HepG2 (cell line): ENCODE data around the gene GMEB1. TPM values are rescaled to one million over a fixed set of nuclear protein-coding genes. Genes with fewer than 3 reads are reported as not detected.
A peak's percentile ranks its signal among the peaks of the same experiment; 100 is the strongest.

Source experiments
- ATAC-seq: fragments of 200-7000 bp; cut with Tn5 transposase; 3 replicates; pipeline ENCODE4 v1.9.1; 2020; ENCODE audit warnings: mild to moderate bottlenecking, moderate library complexity
- BruUV-seq: library from RNA; stranded (reverse); fragments of 400-500 nt; replicated peaks from 2 replicates; lab custom pipeline; 2021; lab: Mats Ljungman, UMichigan
- CTCF ChIA-PET: fragments of 300-600 bp; formaldehyde crosslinking; extraction: SDS; loops from one replicate; lab custom pipeline; 2021; ENCODE audit warnings: low total read pairs, inconsistent platforms, low intra/inter-chr PET ratio; lab: Yijun Ruan, JAX
- POLR2A ChIA-PET: fragments of 350-600 bp; sonication (Branson Sonifier 250); formaldehyde crosslinking; loops from one replicate; lab custom pipeline; 2020; ENCODE audit warnings: antibody characterized with exemption, inconsistent platforms; lab: Yijun Ruan, JAX
- DNase-seq: peaks from one replicate; pipeline ENCODE4 v3.0.0-alpha.2; 2015; ENCODE audit warnings: low spot score
- FAIRE-seq: peaks from 3 replicates; lab custom pipeline; 2011; peaks lifted over from hg19 to GRCh38; lab: Jason Lieb, UNC
- H2AFZ ChIP-seq: one replicate; pipeline ENCODE4 v1.6.1; 2011; ENCODE audit warnings: low read length, inconsistent platforms
- H3K27ac ChIP-seq: fragments of 300-600 bp; 3 replicates; pipeline ENCODE4 v1.8.0; 2011; ENCODE audit warnings: mixed run types, mild to moderate bottlenecking, mixed read lengths, low read length, inconsistent platforms; ENCODE audit not compliant: insufficient read depth; ENCODE audit errors: extremely low read length
- H3K27me3 ChIP-seq, 2 experiments: fragments of 200-600 bp in 1 of 2; 2 replicates in 1 of 2; 3 replicates in 1 of 2; pipeline versions ENCODE4 v1.6.0 to v1.8.0; 2011; ENCODE audit warnings: low read length in 2 of 2, mild to moderate bottlenecking in 2 of 2, moderate library complexity in 2 of 2, inconsistent platforms in 1 of 2; ENCODE audit not compliant: insufficient read depth in 2 of 2, control insufficient read depth in 1 of 2
- H3K36me3 ChIP-seq, 2 experiments: fragments of 200-600 bp in 1 of 2; replicated peaks in 1 of 2; 2 replicates in 1 of 2; 3 replicates in 1 of 2; pipeline versions ENCODE4 v1.5.1 to v1.8.0; 2011; ENCODE audit warnings: low read length in 2 of 2, inconsistent platforms in 1 of 2; ENCODE audit not compliant: insufficient read depth in 2 of 2, control insufficient read depth in 1 of 2
- H3K4me1 ChIP-seq: 2 replicates; pipeline ENCODE4 v1.5.1; 2012; ENCODE audit warnings: low read length, inconsistent platforms; ENCODE audit not compliant: insufficient read depth
- H3K4me2 ChIP-seq: 2 replicates; pipeline ENCODE4 v1.6.0; 2011; ENCODE audit warnings: low read depth, low read length, inconsistent platforms
- H3K4me3 ChIP-seq, 3 experiments: fragments of 200-600 bp in 1 of 3; sonication (generic), shearing (Covaris generic) in 1 of 3; replicated peaks in 1 of 3; 2 replicates each; pipeline ENCODE4 v1.5.1; 2011 to 2016; ENCODE audit warnings: low read length in 3 of 3, inconsistent platforms in 2 of 3, low read depth in 2 of 3, mild to moderate bottlenecking in 2 of 3, control low read depth in 1 of 3, mixed read lengths in 1 of 3; ENCODE audit not compliant: insufficient read depth in 1 of 3
- H3K79me2 ChIP-seq: one replicate; pipeline ENCODE4 v1.6.1; 2011; ENCODE audit warnings: low read length, inconsistent platforms; ENCODE audit not compliant: insufficient read depth
- H3K9ac ChIP-seq: 2 replicates; pipeline ENCODE4 v1.6.0; 2011; ENCODE audit warnings: mild to moderate bottlenecking, low read depth, low read length, inconsistent platforms; ENCODE audit not compliant: insufficient read depth
- H3K9me3 ChIP-seq: 2 replicates; pipeline ENCODE4 v1.5.1; 2012; ENCODE audit warnings: mild to moderate bottlenecking, low read length
- H4K20me1 ChIP-seq: 2 replicates; pipeline ENCODE4 v1.6.0; 2011; ENCODE audit warnings: inconsistent platforms, mild to moderate bottlenecking, low read length, moderate library complexity; ENCODE audit not compliant: insufficient read depth
- AHDC1 ChIP-seq: sonication (generic); formaldehyde crosslinking; IDR thresholded peaks from 2 replicates; pipeline ENCODE4 v1.5.1; 2020; ENCODE audit warnings: mild to moderate bottlenecking, missing genetic modification reagents, borderline replicate concordance
- ATF7 ChIP-seq, 2 experiments: fragments of 450-650 bp in 1 of 2; sonication (generic) in 1 of 2; formaldehyde crosslinking in 1 of 2; IDR thresholded peaks; 2 replicates each; pipeline versions ENCODE4 v1.4.0 to v1.6.1; 2016 to 2020; ENCODE audit warnings: antibody characterized with exemption in 1 of 2, mild to moderate bottlenecking in 1 of 2, missing genetic modification reagents in 1 of 2
- MLX ChIP-seq: IDR thresholded peaks from 2 replicates; pipeline ENCODE4 v1.6.1; 2016
- NR3C1 ChIP-seq: sonication (generic); formaldehyde crosslinking; IDR thresholded peaks from 2 replicates; pipeline ENCODE4 v1.4.0; 2020; ENCODE audit warnings: missing genetic modification reagents
- PHF8 ChIP-seq: sonication (generic); formaldehyde crosslinking; IDR thresholded peaks from 2 replicates; pipeline ENCODE4 v1.5.0; 2020; ENCODE audit warnings: missing genetic modification reagents
- POGK ChIP-seq: sonication (generic); formaldehyde crosslinking; conservative IDR thresholded peaks from 2 replicates; pipeline ENCODE4 v1.8.0; 2022; ENCODE audit warnings: mild to moderate bottlenecking, moderate library complexity, missing genetic modification reagents
- SRSF1 ChIP-seq: fragments of 200-400 bp; formaldehyde crosslinking; optimal IDR thresholded peaks from 2 replicates; pipeline ENCODE3; 2017; ENCODE audit warnings: mild to moderate bottlenecking, low read depth, low read length, moderate library complexity
- ZBTB10 ChIP-seq: sonication (generic); formaldehyde crosslinking; IDR thresholded peaks from 2 replicates; pipeline ENCODE4 v1.4.0; 2020; ENCODE audit warnings: missing genetic modification reagents, borderline replicate concordance
- ZNF3 ChIP-seq: IDR thresholded peaks from 2 replicates; pipeline ENCODE4 v1.7.0; 2017; ENCODE audit warnings: inconsistent platforms
- ZNF607 ChIP-seq: sonication (generic); formaldehyde crosslinking; IDR thresholded peaks from 2 replicates; pipeline ENCODE4 v1.5.1; 2020; ENCODE audit warnings: missing genetic modification reagents, mild to moderate bottlenecking, borderline replicate concordance
- ZNF619 ChIP-seq: sonication (generic); formaldehyde crosslinking; IDR thresholded peaks from 2 replicates; pipeline ENCODE4 v1.4.0; 2020; ENCODE audit warnings: mild to moderate bottlenecking, missing genetic modification reagents
- ZNF790 ChIP-seq: sonication (generic); formaldehyde crosslinking; IDR thresholded peaks from 2 replicates; pipeline ENCODE4 v1.8.0; 2022; ENCODE audit warnings: missing genetic modification reagents, mild to moderate bottlenecking, borderline replicate concordance
- ZNF891 ChIP-seq: sonication (generic); formaldehyde crosslinking; IDR thresholded peaks from 2 replicates; pipeline ENCODE4 v1.5.0; 2020; ENCODE audit warnings: mild to moderate bottlenecking, missing genetic modification reagents
- ZSCAN30 ChIP-seq: sonication (generic); formaldehyde crosslinking; IDR thresholded peaks from 2 replicates; pipeline ENCODE4 v1.5.0; 2020; ENCODE audit warnings: mild to moderate bottlenecking, missing genetic modification reagents
- WGBS: methylation state at CpG from one replicate; pipeline ENCODE4 v1.1.6; 2017; ENCODE audit warnings: low lambda C conversion rate; 5-methylcytosine and 5-hydroxymethylcytosine counted together
- in situ Hi-C: cut with HindIII; loops from 2 replicates; pipeline ENCODE4 v1.10.0; 2017; ENCODE audit warnings: low pct_unique_long_range_greater_than_20kb; ENCODE audit not compliant: extremely low pct_ligation_motif_present
- intact Hi-C: fragments of 100-400 bp; cut with micrococcal nuclease; formaldehyde crosslinking; loops from one replicate; pipeline ENCODE4 v1.10.0; 2022; ENCODE audit not compliant: unreplicated experiment
- polyA plus RNA-seq, 8 experiments: library from polyadenylated mRNA; depleted of rRNA in 3 of 8; stranded (reverse) in 7 of 8; unstranded in 1 of 8; fragments of >200 nt; fragmentation: Illumina TruSeq in 4 of 8; extraction: Trizol in 4 of 8; gene quantifications; 2 replicates each; pipeline versions ENCODE4 v1.2.1 to v1.2.3, GENCODE V29; 2011 to 2016; ENCODE audit warnings: low read depth in 4 of 8, missing spikeins in 1 of 8, mixed read lengths in 1 of 8; ENCODE audit not compliant: insufficient read depth in 1 of 8
- total RNA-seq, 5 experiments: library from RNA; depleted of rRNA; stranded (reverse); fragments of >200 nt; fragmentation: Illumina TruSeq; extraction: Trizol; gene quantifications; 2 replicates each; pipeline ENCODE4 v1.2.3, GENCODE V29; 2016; ENCODE audit warnings: low read depth in 1 of 5

The GMEB1 gene
- total and polyA plus RNA-seq, 2 of the 13 experiments (the other 11 are each of a cell fraction or from before 2014, with no cell fraction given), result 3.0 to 6.0 TPM

GRCh38 chr1:28646040-28646439 lies 22.5 kb upstream of the GMEB1 start:
- peak overlapping the region; percentile 39; the same call in 1 of the 2 replicates for H3K4me2 ChIP-seq
- 23% methylated on average over 1 of the region's 1 CpG for WGBS
- FAIRE-seq (peak; percentile 36), ATAC-seq (peak; percentile 17), DNase-seq (peak; percentile 80)
- in situ Hi-C loops, result no loop called here
- H3K27ac ChIP-seq, result peak overlapping the region; percentile 48
- peaks cover 49% of the 10 kb centered on the region for H3K4me1 ChIP-seq
- ChIA-PET CTCF (no interaction called here), POLR2A (interaction anchor here (0.6 to 1.2 kb wide), 3 partner anchors 21 to 135 kb away, joined by 3 to 5 read pairs (median 4); partner anchors contain the start of gene YTHDF2)
- H3K36me3 ChIP-seq, result no peaks in the 10 kb centered on the region
- H2AFZ ChIP-seq, result no peak overlapping the region
- BruUV-seq, result no TSS peak
- peak overlapping the region; percentile 24; the same call in 1 of the 2 replicates for H3K9ac ChIP-seq
- intact Hi-C loops, result loop anchor here (10.0 kb wide), 1 partner anchor 539 kb away; the partner anchor contains the start of gene SRSF4
- H3K27me3 ChIP-seq, result no peaks in the 10 kb centered on the region; a peak in 1 of 5 replicates
- H3K9me3 ChIP-seq, result no peaks in the 10 kb centered on the region
- H4K20me1 ChIP-seq, result no peaks in the 10 kb centered on the region
- H3K79me2 ChIP-seq, result peaks cover 13% of the 10 kb centered on the region
- H3K4me3 ChIP-seq, result no peak overlapping the region
- TF ChIP-seq ZNF790 (CRISPR knock-in tag) (no peak), AHDC1 (CRISPR knock-in tag) (no peak), ZNF619 (CRISPR knock-in tag) (no peak), ZBTB10 (CRISPR knock-in tag) (no peak), NR3C1 (CRISPR knock-in tag) (no peak), ATF7 (IDR thresholded peaks at IDR 0.05) (no peak), ATF7 (CRISPR knock-in tag; IDR thresholded peaks at IDR 0.05) (no peak), MLX (no peak), ZNF891 (CRISPR knock-in tag) (no peak), PHF8 (CRISPR knock-in tag) (no peak), ZNF3 (CRISPR knock-in tag) (peak; percentile 86), SRSF1 (no peak), ZNF607 (CRISPR knock-in tag) (no peak), POGK (CRISPR knock-in tag) (no peak), ZSCAN30 (CRISPR knock-in tag) (no peak)
